GM19467 (cell line): Measurements from ENCODE around the gene KCNA2.

ENCODE experiments used
- ATAC-seq: cut with Tn5 transposase; IDR thresholded peaks from one replicate; pipeline ENCODE4 v1.9.1; 2021; ENCODE audit warnings: mild to moderate bottlenecking, moderate library complexity; ENCODE audit not compliant: unreplicated experiment

KCNA2 gene

GRCh38 chr1:110572751-110573150 lies 33.4 kb downstream of the KCNA2 start:
- ATAC-seq: no peak

- ATAC-seq: no peak
Observed at GRCh38 chr1:110570901-110571300, 35.3 kb downstream of the KCNA2 start.

- ATAC-seq: no peak
Observed at GRCh38 chr1:110570307-110570706, 35.9 kb downstream of the KCNA2 start.

GRCh38 chr1:110566836-110567235 lies 39.3 kb downstream of the KCNA2 start:
- no peak for ATAC-seq

GRCh38 chr1:110565565-110565964 lies 40.6 kb downstream of the KCNA2 start:
- no peak for ATAC-seq

GRCh38 chr1:110563089-110563488 lies 43.1 kb downstream of the KCNA2 start:
- ATAC-seq: no peak

GRCh38 chr1:110561596-110561995 lies 44.6 kb downstream of the KCNA2 start:
- ATAC-seq: no peak

GRCh38 chr1:110559157-110559556 lies 47.0 kb downstream of the KCNA2 start:
- ATAC-seq: no peak

GRCh38 chr1:110557481-110557880 lies 48.7 kb downstream of the KCNA2 start:
- no peak for ATAC-seq

GRCh38 chr1:110556471-110556807 lies 49.7 kb downstream of the KCNA2 start:
- ATAC-seq: no peak

- no peak for ATAC-seq
Observed at GRCh38 chr1:110555807-110556470, 50.2 kb downstream of the KCNA2 start.

- no peak for ATAC-seq
Observed at GRCh38 chr1:110554871-110555801, 51.0 kb downstream of the KCNA2 start.

GRCh38 chr1:110551278-110551809 lies 54.8 kb downstream of the KCNA2 start:
- ATAC-seq: no peak

- ATAC-seq: no peak
Observed at GRCh38 chr1:110549831-110550230, 56.3 kb downstream of the KCNA2 start.

- ATAC-seq: no peak
Observed at GRCh38 chr1:110548381-110548780, 57.8 kb downstream of the KCNA2 start.

GRCh38 chr1:110547017-110547416 lies 59.1 kb downstream of the KCNA2 start:
- no peak for ATAC-seq

- ATAC-seq: no peak
Observed at GRCh38 chr1:110545492-110545891, 60.7 kb downstream of the KCNA2 start.

GRCh38 chr1:110544753-110545152 lies 61.4 kb downstream of the KCNA2 start:
- no peak for ATAC-seq
